ENCODE data around the gene CCZ1B.
"Not testable (repeated sequence)": the region's sequence is repeated elsewhere in the genome, so short reads cannot be mapped to it uniquely, and the experiment has no call there.

Gene CCZ1B

GRCh38 chr7:6830026-6830425, 4.0 kb upstream of the CCZ1B start:
- DNase-seq: not testable (repeated sequence)

DNA sequence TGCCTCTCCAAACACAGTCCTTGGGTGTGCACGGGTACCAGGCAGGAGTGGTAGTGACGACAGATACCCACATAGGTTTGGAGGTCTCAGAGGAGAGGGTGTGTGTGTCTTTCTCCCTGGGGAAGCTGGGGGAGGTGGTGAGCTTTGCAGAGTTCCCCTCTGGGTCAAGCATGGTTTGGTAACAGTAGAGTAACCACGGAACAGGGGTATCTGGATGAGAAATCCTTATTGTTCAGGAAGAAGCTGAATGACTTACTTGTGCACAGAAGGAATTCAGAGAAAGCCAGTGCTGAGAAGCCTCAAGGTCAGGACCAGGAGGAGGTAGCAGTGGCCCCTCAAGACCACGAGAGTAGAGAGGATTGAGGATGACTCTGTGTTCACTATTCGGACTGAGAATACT, 3.5 kb upstream of the CCZ1B start:
- not testable (repeated sequence) for DNase-seq

GRCh38 chr7:6827180-6827579, 1.1 kb upstream of the CCZ1B start:
- DNase-seq: not testable (repeated sequence)

DNA sequence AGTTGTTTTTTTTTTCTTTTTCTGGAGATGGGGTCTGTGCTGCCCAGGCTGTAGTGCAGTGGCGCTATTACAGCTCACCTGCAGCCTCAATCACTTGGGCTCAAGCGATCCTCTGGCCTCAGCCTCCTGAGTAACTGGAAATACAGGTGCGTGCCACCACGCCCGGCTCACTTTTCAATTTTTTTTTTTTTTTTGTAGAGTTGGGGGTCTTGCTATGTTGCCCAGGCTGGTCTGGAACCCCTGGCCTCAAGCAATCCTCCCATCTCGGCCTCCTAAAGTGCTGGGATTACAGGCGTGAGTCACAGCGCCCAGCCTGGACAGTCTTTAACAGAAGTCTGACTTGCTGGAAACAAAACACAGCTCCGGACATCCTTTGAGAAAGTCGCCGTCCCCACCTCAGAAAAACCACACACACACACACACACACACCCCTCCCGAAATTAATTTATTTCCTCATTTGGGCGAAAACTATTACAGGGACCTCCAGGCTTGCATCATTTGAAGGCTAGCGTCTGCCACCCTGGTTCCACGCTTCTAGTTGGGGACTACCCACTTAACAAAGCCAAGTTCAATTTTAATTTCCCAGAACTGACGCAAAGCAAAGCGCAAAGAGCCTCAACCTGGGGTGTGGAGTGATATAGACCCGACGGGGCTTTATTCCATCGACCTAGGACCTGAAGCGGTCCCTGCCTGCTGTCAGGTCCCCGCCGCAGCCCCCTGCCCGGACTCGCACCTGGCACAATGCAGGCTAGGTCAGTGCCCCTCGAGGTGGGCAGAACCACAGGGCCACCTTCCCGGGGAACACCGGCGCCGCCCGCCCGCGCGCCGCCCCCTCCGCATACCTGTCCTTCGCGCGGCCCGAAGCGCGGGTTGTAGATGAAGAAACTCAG, 594 bp downstream of the CCZ1B start:
- not testable (repeated sequence) for DNase-seq

DNA sequence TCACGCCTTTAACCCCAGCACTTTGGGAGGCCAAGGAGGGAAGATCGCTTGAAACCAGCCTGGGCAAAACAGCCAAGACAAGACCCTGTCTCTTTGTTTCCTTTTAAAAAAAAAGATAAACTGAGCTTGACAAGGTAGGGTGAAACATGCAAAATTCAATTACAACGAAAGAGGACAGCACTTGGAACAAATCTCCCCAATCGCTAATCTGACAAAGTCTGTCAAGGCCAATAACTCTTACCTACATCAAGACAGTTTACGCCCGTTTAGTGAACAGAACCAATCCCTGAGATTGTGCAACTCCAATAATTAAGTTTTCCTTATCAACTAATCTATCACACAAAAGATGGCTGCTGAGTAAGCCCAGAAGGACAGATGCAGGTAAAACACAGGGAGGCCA, 4.5 kb downstream of the CCZ1B start:
- DNase-seq: not testable (repeated sequence)

- not testable (repeated sequence) for DNase-seq
These were observed 10.6 kb downstream of the CCZ1B start for GRCh38 chr7:6815470-6815869.

- not testable (repeated sequence) for DNase-seq
These were observed 13.1 kb downstream of the CCZ1B start for GRCh38 chr7:6813011-6813410.

DNA sequence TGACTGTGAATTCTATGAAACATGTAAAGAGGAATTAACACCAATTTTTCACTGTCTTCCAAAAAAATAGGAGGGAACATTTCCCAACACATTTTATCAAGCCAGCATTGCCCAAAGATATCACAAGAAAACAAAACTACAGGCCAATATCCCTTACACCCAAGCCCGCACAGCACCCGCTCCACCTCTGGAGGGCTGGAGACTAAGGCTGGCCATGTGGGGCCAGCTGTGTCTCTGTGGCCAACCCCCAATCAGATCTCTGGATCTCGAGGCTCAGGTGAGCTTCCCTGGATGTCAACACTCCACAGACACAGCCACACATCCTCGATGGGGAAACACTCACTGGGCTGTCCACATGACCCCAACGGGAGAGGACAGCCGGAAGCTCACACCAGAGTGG, 18.1 kb downstream of the CCZ1B start:
- not testable (repeated sequence) for DNase-seq

GRCh38 chr7:6807393-6807918, 18.6 kb downstream of the CCZ1B start:
- DNase-seq: not testable (repeated sequence)

- not testable (repeated sequence) for DNase-seq
These were observed 25.7 kb downstream of the CCZ1B start for GRCh38 chr7:6800331-6800730.

GRCh38 chr7:6799887-6800286, 26.2 kb downstream of the CCZ1B start:
- not testable (repeated sequence) for DNase-seq

DNA sequence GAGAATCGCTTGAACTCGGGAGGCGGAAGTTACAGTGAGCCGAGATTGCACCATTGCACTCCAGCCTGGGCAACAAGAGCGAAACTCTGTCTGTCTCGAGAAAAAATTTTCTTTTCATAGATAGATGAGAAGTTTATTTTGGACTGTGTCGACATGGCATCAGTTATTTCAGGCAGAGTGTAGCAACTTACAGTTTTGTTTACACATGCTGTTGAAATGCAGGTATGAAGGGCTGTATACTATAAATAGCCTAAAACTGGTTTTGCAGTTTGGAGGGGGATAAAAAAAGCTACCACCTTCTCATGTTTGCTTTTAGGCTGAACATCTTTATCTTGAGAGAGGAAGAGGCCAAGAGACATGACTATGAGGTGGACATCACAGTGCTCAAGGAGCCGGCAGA, 28.0 kb downstream of the CCZ1B start:
- not testable (repeated sequence) for DNase-seq

DNA sequence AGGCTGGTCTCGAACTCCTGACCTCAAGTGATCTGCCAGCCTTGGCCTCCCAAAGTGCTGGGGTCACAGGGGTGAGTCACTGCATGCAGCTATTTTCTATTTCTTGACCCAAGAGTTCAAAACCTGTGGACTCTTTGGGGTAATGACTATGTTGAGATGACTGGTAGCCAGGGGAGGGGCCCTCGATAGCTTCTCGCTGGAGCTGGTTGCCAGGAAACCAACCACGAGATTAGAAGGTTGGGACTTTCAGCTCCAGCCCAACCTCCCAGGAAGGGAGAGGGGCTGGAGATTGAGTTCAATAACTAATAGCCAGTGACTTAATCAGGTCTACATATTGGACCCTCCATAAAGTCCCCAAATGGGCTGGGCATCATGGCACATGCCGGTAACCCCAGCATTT, 28.9 kb downstream of the CCZ1B start:
- DNase-seq: not testable (repeated sequence)

DNA sequence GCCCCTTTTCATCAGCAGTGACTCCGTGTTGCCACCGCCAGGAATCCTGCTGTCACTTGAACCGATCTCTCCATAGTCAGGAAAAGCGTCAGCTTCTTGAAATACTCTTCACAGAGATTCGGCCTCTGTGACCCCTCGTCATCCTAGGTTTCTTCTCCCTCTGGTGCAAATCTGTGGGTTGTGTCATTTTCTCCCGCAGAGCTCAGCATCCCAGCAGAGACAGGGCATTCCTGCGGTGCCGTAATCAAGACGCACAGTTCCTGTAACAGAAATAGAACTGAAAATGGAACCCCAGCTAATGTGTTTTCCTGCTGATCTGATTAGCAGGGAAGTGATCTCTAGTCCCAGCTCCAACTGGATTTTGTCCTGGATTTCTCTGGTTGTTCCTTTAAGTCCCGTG, 31.8 kb downstream of the CCZ1B start:
- DNase-seq: not testable (repeated sequence)

DNA sequence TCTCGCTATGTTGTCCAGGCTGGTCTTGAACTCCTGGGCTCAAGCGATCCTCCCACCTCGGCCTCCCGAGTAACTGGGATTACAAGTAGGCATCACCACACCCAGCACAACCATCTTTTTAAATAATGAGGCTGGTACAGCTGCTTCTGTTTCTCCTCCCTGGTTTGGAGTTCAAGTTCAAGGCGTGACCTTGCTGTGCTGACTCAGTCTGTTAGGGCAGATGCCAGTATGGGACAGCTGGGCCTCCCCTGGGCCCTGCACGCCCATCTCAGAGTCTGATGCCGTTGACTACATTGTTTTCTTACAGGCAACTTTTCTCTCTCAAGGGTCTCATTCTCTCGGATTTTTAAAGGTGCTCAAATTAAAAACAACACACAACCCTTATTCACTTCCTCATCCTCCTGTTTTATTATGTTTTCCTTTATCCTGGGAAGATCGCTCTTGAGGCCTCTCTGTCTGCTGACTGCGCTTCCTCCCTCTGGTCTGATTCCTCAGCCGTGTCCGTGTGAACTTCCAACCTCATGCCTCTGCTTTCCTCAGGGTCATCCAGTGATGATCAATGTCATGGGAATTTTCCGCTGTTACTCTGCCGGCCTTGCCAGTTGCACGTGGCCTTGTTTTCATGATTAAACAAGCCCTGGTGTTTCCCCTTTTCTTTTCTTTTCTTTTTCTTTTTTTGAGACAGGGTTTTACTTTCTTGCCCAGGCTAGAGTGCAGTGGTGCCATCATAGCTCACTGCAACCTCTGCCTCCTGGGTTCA, 33.8 kb downstream of the CCZ1B start:
- DNase-seq: not testable (repeated sequence)

DNA sequence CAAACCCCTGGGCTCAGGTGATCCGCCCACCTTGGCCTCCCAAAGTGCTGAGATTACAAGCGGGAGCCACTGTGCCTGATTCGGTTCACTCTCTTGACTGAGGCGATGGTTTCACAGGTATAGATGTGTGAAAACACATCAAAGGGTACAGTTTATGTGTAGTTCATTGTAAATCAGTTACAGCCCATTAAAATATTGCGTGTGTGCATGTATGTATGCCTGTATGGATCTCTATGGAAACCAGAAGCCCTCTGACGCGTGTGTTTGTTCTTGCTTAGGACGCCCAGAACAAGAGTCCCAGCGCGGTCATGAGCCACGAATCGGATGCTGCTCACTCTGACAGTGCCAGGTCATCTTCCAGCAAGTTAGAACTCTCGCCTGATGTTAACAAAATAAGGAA, 36.7 kb downstream of the CCZ1B start:
- DNase-seq: not testable (repeated sequence)

GRCh38 chr7:6781581-6781980, 44.5 kb downstream of the CCZ1B start:
- DNase-seq: not testable (repeated sequence)

GRCh38 chr7:6761186-6761585, 64.9 kb downstream of the CCZ1B start:
- not testable (repeated sequence) for DNase-seq

DNA sequence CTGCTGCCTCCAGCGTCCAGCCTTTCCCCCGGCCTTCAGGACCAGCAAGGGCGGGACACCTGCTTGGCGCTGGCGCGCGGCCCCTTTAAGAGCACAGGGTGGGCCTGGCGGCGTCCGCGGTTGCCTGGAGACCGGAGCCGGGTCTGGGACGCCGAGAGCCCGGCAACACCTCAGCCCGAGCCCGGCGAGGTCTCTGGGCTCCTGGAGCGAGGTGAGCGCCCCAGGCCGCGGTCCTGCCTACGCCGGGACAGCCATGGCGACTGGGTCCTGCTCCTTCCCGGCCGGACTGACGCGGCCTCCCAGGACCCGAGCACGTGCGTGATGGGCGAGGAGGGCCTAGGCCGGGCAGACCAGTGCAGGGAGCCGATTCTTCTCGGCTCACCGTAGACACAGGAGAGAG, 72.1 kb downstream of the CCZ1B start, which contains the start of gene RSPH10B2:
Gene RSPH10B2, plus strand, starts transcription at position 140 of the 400 bp plus-strand sequence. CDS start 3,575 bp downstream, outside the sequence.
- not testable (repeated sequence) for DNase-seq

DNA sequence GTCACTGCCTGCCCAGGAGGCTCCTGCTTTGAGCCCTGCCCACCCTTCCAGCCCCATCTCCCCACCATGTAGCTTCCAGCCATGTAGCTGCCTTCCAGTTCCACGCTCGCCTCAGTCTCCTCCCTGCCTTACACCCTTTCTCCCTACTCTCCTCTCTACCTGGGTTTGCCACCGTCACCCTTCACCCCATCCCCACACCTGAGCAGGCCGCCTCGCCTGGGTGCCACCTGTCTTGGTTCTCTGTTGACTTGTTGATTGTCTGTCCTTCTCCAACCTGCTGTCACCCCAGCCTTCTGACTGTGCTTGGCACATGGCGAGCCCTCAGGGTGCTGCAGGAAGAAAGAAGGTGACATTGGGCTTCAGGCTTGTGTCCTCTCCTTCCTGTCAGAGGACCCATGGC, 75.9 kb downstream of the CCZ1B start:
- not testable (repeated sequence) for DNase-seq

- not testable (repeated sequence) for DNase-seq
These were observed 76.7 kb downstream of the CCZ1B start for GRCh38 chr7:6749335-6749734.
